Measurements from ENCODE around the gene SH3BP1.

GRCh38 chr22:37684803-37685615, 45.5 kb downstream of the SH3BP1 start:
- TF ChIP-seq MAX (IDR thresholded peaks at IDR 0.05) (no peak), HDAC6 (IDR thresholded peaks at IDR 0.05; ENCODE audit: low read depth, low read length) (no peak), KDM5A (IDR thresholded peaks at IDR 0.05; ENCODE audit: low read length) (no peak), CTCF (IDR thresholded peaks at IDR 0.05; ENCODE audit: control extremely low read depth in 1 of 3, insufficient read depth in 1 of 3, low read depth in 1 of 3, low read length in 3 of 3) (no peak), RBBP5 (IDR thresholded peaks at IDR 0.05; ENCODE audit: borderline replicate concordance, low read depth, low read length) (no peak), TAF1 (IDR thresholded peaks at IDR 0.05; ENCODE audit: low read depth, low read length) (no peak), ATF2 (IDR thresholded peaks at IDR 0.05; ENCODE audit: low read length) (no peak), EGR1 (IDR thresholded peaks at IDR 0.05; ENCODE audit: borderline replicate concordance, low read depth, low read length) (no peak), BCL11A (IDR thresholded peaks at IDR 0.05; ENCODE audit: low read depth in 2 of 2, low read length in 2 of 2) (no peak), POLR2A (IDR thresholded peaks at IDR 0.05; ENCODE audit: control extremely low read depth in 1 of 2, low read depth in 2 of 2, low read length in 2 of 2) (no peak), BRCA1 (IDR thresholded peaks at IDR 0.05; ENCODE audit: low read depth, low read length) (no peak)

Data from H1 (cell line).